MCF 10A (cell line): ENCODE results near the gene MMP23B. TPM values are rescaled to one million over a fixed set of nuclear protein-coding genes. Genes with fewer than 3 reads are reported as not detected.
A peak's percentile ranks its signal among the peaks of the same experiment; 100 is the strongest.

Source experiments
- BruUV-seq: library from RNA; stranded (reverse); fragments of 400-500 nt; replicated peaks from 2 replicates; lab custom pipeline; 2021; lab: Mats Ljungman, UMichigan
- CTCF ChIA-PET: fragments of 300-600 bp; sonication (Branson Sonifier 250); formaldehyde crosslinking; extraction: SDS; loops from one replicate; lab custom pipeline; 2021; ENCODE audit warnings: antibody characterized with exemption, inconsistent platforms; lab: Yijun Ruan, JAX
- POLR2A ChIA-PET: fragments of 300-600, 350-650 bp; sonication (Branson Sonifier 250); formaldehyde crosslinking; extraction: SDS; loops from one replicate; lab custom pipeline; 2020; ENCODE audit warnings: antibody characterized with exemption, inconsistent platforms; lab: Yijun Ruan, JAX
- DNase-seq: peaks from one replicate; pipeline ENCODE4 v3.0.0-alpha.2; 2018; ENCODE audit not compliant: unreplicated experiment
- H3K27ac Mint-ChIP-seq: one replicate; pipeline ENCODE4 v1.8.0; 2022; ENCODE audit warnings: mild to moderate bottlenecking, low read depth, mixed read lengths; ENCODE audit not compliant: unreplicated experiment
- H3K27me3 Mint-ChIP-seq: one replicate; pipeline ENCODE4 v1.8.0; 2022; ENCODE audit warnings: mixed read lengths; ENCODE audit not compliant: insufficient read depth, unreplicated experiment
- H3K36me3 Mint-ChIP-seq: one replicate; pipeline ENCODE4 v1.8.0; 2022; ENCODE audit warnings: mild to moderate bottlenecking, moderate library complexity, mixed read lengths; ENCODE audit not compliant: insufficient read depth, unreplicated experiment
- H3K4me1 Mint-ChIP-seq: one replicate; pipeline ENCODE4 v1.8.0; 2022; ENCODE audit warnings: mixed read lengths; ENCODE audit not compliant: insufficient read depth, unreplicated experiment
- H3K4me3 Mint-ChIP-seq: one replicate; pipeline ENCODE4 v1.8.0; 2022; ENCODE audit warnings: mild to moderate bottlenecking, moderate library complexity, mixed read lengths; ENCODE audit not compliant: unreplicated experiment
- H3K9me3 Mint-ChIP-seq: one replicate; pipeline ENCODE4 v1.8.0; 2022; ENCODE audit warnings: mixed read lengths; ENCODE audit not compliant: unreplicated experiment
- CTCF ChIP-seq: fragments of 200-600 bp; IDR thresholded peaks from one replicate; pipeline ENCODE4 v1.8.0; 2022; ENCODE audit warnings: antibody characterized with exemption, mild to moderate bottlenecking; ENCODE audit not compliant: unreplicated experiment
- intact Hi-C: fragments of 100-400 bp; cut with micrococcal nuclease; formaldehyde crosslinking; loops from 2 replicates; pipeline ENCODE4 v1.14.1; 2022
- total RNA-seq: library from RNA; stranded (reverse); gene quantifications from 2 replicates; pipeline ENCODE4 v1.2.3, GENCODE V29; 2022

Gene MMP23B
- total RNA-seq, 1 experiment from 2014 or later, result 1.7 TPM

- Mint-ChIP-seq H3K4me3 (no peak overlapping the region), H3K27ac (no peak overlapping the region), H3K36me3 (no peaks in the 10 kb centered on the region), H3K27me3 (no peaks in the 10 kb centered on the region), H3K4me1 (peaks cover 15% of the 10 kb centered on the region), H3K9me3 (no peaks in the 10 kb centered on the region)
- no peak for TF ChIP-seq CTCF
- ChIA-PET CTCF (no interaction called here), POLR2A (interaction anchor here (0.7 kb wide), 1 partner anchor 235 kb away, joined by 3 read pairs; the partner anchor contains the start of gene AURKAIP1)
- intact Hi-C loops, result no loop called here
- no TSS peak for BruUV-seq
- DNase-seq, result no peak
These were observed 22.0 kb upstream of the MMP23B start for GRCh38 chr1:1609822-1610485.

- intact Hi-C loops, result no loop called here
- Mint-ChIP-seq H3K27ac (no peak overlapping the region), H3K9me3 (no peaks in the 10 kb centered on the region), H3K4me3 (no peak overlapping the region), H3K4me1 (peaks cover 15% of the 10 kb centered on the region), H3K27me3 (no peaks in the 10 kb centered on the region), H3K36me3 (no peaks in the 10 kb centered on the region)
- POLR2A ChIA-PET, result no interaction called here
- DNase-seq, result no peak
- TF ChIP-seq CTCF, result no peak
- no TSS peak for BruUV-seq
- CTCF ChIA-PET, result no interaction called here
These were observed 21.2 kb upstream of the MMP23B start for GRCh38 chr1:1610796-1611195.

- TF ChIP-seq CTCF, result no peak
- ChIA-PET POLR2A (interaction anchor here (0.6 kb wide), 1 partner anchor 302 kb away, joined by 3 read pairs; no protein-coding TSS in a partner anchor), CTCF (interaction anchor here (0.6 kb wide), 1 partner anchor 14 kb away, joined by 3 read pairs; no protein-coding TSS in a partner anchor)
- no peak overlapping the region for H3K4me3 Mint-ChIP-seq
- intact Hi-C loops, result no loop called here
- BruUV-seq, result no TSS peak
- no peak overlapping the region for H3K27ac Mint-ChIP-seq
- peaks cover 15% of the 10 kb centered on the region for H3K4me1 Mint-ChIP-seq
- H3K27me3 Mint-ChIP-seq, result no peaks in the 10 kb centered on the region
- no peaks in the 10 kb centered on the region for H3K9me3 Mint-ChIP-seq
- DNase-seq, result no peak
- H3K36me3 Mint-ChIP-seq, result no peaks in the 10 kb centered on the region
These were observed 19.9 kb upstream of the MMP23B start for GRCh38 chr1:1612104-1612400.

GRCh38 chr1:1613509-1614082, 18.4 kb upstream of the MMP23B start:
- ChIA-PET CTCF (interaction anchor here (0.7 to 1.4 kb wide), 2 partner anchors 36 to 65 kb away, joined by 3 to 5 read pairs; no protein-coding TSS in a partner anchor), POLR2A (interaction anchor here (0.9 to 3.1 kb wide), 6 partner anchors 11 to 111 kb away, joined by 3 to 29 read pairs (median 6); partner anchors contain the start of gene CDK11A)
- no peaks in the 10 kb centered on the region for H3K36me3 Mint-ChIP-seq
- no peaks in the 10 kb centered on the region for H3K27me3 Mint-ChIP-seq
- BruUV-seq, result no TSS peak
- intact Hi-C loops, result loop anchor here (2.0 kb wide), 1 partner anchor 39 kb away; the partner anchor contains the start of gene SSU72
- H3K4me3 Mint-ChIP-seq, result peak overlapping the region; percentile 94
- H3K9me3 Mint-ChIP-seq, result no peaks in the 10 kb centered on the region
- peaks cover 15% of the 10 kb centered on the region for H3K4me1 Mint-ChIP-seq
- no peak overlapping the region for H3K27ac Mint-ChIP-seq
- DNase-seq, result no peak
- TF ChIP-seq CTCF, result no peak
